HG03378 (cell line): ENCODE measurements around the gene PANX2.

Experiments
- ATAC-seq: cut with Tn5 transposase; IDR thresholded peaks from one replicate; pipeline ENCODE4 v1.9.1; 2021; ENCODE audit warnings: mild to moderate bottlenecking, moderate library complexity; ENCODE audit not compliant: unreplicated experiment

Gene PANX2

DNA sequence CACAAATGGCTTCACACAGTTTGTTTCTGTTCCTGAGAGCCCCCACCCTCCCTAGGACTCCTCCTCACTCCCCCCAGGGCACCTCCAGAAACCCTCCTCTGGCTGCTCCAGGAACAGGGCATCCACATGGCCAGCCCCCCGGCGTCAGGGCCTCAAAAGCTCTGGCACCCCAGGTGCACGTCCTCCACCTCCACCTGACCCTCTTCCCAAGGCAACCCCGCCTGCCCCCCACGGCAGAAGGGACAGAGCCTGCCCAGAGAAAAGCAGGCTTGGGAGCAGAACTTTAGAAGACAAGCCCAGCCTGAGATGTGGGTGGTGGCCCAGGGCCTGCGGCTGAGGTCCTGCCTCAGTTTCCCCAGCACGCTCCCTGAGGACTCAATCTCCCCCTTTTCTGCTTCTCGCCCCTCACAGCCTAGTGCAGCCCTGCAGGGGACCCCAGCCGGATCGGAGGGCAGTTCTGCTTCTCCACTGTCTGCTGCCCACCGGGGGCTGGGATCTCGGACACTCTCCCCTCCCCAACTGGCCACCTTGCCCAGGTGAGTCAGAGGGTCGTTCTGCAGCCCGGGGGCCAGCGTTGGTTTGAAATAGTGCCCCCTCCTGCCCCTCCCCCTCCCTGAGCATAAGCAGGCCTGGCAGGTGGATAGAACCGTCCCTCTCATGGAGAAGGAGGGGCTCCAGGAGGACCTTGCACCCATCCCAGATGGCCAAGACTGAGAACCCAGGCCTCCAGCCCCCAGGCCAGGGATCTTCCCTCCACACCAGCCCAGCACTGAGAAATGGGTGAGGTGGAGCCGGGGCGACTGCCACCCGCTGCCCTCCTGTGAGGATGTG is 12.8 kb downstream of the PANX2 start:
- no peak for ATAC-seq

DNA sequence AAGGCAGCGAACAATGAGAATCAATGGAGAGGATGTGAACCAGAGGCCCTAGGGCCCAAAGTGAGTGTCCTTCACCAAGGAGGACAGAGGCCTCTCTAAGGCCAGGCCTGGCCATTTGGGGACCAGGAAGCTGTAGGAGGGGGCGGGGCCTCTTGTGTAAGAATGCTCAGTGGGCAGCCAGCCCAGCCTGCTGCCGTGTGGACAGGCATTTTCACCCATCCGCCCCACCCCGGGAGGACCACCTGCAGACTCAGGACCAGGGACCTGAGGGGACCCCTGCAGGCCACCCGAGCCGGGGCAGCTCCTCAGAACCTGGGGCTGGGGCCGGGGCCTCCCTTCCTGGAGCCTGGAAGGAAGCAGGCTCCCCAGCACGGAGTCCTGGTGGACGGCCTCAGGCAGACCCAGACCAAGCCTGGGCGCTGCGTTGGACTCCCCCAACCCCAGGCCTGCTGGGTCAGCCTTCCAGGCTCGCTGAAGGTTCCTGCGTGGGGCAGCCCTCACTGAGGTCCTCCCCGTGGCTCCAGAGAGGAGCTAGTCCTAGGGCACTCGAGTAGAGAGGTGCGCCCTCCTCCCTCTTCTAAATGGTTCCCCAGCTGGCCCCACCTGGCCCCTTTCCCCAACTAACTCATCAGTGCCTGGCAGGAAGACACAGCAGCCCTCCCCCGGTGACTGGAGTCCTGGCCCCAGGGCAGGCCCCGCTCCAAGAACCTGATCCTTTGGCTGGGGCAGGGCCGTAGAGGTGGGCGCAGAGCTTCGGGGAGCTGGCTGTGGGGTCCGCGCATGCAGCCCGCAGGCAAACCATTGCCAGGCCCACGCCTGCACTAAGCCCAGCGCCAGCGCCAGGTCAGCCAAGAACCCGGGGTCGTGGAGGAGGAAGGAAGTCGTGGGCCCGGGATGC is 13.7 kb downstream of the PANX2 start:
- no peak for ATAC-seq

DNA sequence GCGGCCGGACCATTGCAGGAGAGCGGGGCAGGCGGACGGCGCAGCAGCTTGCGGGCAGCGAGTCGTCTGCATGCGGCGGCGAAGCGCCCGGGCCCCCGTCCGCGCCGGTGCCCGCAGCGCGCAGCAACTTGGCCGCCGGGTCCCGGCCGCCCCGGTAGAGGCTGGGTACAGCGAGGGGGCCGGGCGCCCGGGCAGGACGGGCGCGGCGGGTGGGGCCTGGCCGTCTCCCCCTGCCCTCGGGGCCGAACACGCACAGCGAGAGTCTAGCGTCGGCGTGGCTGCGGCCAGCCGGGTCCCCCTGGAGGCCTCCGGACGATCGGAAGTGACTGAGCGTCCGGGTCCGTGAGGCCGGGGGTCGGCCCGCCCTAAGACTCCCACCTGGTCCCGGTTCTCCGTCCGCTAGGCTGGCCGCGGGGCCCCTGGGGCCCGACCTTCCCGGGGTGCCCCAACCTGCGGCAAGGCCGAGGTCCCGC is 14.4 kb downstream of the PANX2 start:
- no peak for ATAC-seq

DNA sequence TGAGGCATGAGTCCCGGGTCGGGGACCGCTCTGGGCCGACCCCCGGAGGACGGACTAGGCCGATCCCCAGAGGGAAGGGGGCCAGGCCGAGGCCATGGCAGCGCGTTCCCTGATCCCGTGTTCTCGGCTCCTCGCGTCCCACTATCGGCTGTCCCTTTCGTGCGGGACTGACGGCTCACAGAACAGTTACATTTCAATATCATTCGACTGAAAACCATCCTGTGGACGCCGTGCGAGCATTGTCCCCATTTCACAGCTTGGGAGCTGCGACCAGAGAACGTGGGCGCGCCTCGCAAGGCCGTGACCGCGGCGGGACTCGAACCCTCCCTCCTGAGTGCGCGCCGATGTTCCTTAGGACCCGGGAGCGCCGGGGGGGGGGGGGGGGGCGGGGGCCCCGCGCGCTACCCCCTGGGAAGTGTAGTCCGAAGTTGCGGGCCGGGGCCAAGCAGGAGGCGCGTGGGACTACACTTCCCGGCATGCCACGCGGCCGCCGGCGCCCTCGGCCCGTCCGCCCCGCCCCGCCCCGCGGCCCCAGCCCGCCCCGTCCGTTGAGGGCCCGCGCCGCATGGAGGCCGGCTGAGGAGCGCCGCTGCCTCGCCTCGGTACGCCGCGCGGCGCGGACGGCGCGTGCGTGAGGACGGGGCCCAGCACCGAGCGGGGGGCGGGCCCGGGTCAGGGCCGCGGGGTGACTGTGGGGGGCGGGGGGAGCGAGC is 15.0 kb downstream of the PANX2 start, which contains the start of gene TRABD:
TSS of gene TRABD (plus strand) at position 539 of the 713 bp plus-strand sequence. CDS start 7,148 bp downstream, outside the sequence.
- ATAC-seq: no peak

DNA sequence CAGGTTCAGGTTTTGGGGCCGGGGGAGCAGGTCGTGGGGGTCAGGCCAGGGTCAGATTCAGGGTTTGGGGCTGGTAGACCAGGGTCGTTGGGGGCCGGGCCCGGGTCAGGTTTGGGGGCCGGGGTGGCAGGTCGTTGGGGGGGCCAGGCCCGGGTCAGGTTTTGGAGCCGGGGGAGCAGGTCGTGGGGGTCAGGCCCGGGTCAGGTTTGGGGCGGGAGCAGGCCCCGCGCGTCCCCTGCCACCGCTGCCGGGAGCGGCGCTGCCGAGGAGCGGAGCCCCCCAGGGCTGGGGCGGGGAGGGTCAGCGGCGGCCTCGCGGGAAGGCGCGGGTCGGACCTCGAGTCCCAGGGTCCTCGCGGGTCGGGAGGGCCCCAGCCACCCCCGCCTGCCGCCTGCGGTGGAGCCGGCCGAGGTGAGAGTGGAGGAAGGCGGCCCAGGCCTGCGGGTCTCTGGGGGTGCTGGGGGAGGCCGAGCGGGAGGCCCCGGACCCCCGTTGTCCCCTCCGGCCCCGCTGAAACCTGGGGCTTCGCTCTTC is 15.7 kb downstream of the PANX2 start:
- no peak for ATAC-seq

DNA sequence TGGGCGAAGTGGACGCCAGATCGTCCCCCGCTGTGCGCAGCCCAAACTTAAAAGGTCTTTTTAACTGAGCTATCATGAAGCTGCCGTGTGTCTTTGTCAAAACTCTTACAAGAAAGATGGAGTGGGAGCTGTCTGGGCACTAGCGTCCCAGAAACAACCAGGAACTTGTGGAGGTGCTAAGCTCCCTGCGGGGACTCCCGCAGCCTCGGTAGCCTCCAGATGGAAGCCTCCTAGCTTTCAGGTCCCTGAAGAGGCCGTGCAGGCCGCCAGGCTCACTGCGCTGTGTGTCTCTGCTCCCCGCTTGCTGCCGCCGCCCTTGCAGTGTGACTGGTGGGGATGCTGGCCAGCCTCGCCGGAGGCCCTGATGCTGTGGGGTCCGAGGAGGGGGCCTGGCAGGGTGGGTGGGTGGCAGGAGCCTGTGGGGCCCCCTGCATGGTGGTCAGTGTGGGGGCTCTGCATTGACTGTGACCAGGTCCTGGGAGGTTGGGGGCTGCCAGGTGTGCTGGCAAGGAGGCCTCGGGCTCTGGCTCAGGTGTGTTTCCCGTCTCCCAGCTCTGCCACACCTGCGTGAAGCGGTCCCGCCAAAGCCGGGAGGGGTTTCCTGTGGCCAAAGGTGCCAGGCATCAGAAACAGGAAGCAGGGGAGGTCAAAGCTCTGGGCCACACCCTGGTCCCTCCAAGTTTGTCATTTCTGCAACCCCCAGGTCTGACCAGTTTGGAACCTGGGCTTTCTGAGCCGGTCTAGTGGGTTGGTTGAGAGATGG is 16.4 kb downstream of the PANX2 start:
- ATAC-seq: no peak

DNA sequence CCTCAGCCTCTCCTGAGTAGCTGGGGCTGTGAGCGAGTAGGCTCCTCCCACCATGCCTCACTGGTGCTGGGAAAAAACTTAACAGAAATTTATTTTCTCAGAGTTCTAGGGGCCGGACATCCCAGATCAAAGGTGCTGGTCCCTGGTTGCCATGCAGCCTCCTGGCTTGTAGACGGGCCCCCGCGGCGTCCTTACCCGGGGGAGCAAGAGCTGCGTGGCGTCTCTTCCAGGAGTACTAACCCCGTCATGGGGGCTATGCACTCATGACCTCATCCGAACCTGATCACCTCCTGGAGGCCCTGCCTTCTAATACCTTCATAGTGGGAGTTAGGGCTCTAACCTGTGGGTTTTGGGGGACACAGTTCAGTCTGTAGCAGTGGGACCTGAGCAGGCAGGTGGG is 17.8 kb downstream of the PANX2 start:
- no peak for ATAC-seq

DNA sequence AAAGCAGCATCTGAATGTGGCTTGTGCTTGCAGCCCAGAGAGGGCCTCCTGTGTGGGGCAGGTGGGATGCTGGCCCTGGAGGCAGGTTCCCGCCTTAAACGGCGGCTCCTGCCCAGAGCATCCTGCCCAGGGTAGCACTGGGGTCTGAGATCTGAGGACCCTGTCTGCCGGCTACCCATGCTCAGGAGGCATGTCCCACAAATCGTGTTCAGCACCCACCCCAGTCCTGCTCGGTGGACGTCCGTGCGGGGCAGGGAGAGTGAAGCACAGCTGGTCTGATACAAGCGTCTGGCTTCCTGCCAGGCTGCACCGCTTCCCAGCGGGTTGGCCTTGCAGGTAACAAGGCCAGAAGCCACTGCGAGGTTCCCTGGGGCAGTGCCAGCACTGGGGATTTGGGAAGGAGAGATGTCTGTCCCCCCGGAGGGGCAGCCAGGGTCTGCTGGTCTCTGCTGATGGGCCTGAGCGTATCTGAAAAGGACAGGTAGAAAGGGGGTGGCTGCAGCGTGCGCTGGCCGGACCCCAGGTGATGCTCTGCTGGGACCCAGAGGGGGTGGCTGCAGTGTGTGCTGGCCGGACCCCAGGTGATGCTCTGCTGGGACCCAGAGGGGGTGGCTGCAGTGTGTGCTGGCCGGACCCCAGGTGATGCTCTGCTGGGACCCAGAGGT is 18.8 kb downstream of the PANX2 start:
- no peak for ATAC-seq

DNA sequence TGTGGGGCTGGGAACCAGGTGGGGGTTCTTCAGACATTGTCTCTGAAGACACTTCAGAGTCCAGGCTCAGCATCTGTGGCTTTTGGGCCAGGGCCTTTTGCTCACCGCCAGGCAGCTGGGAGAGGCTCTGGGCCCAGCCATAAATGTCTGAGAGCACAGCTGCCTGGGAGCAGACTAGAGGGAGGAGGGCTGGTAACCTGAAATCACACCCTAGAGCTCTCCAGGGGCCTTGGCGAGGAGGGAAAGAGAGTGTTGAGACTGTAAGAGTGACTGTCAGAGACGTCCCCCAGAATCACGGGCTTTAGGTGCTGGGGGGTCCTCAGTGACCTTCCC is 19.3 kb downstream of the PANX2 start:
- no peak for ATAC-seq

DNA sequence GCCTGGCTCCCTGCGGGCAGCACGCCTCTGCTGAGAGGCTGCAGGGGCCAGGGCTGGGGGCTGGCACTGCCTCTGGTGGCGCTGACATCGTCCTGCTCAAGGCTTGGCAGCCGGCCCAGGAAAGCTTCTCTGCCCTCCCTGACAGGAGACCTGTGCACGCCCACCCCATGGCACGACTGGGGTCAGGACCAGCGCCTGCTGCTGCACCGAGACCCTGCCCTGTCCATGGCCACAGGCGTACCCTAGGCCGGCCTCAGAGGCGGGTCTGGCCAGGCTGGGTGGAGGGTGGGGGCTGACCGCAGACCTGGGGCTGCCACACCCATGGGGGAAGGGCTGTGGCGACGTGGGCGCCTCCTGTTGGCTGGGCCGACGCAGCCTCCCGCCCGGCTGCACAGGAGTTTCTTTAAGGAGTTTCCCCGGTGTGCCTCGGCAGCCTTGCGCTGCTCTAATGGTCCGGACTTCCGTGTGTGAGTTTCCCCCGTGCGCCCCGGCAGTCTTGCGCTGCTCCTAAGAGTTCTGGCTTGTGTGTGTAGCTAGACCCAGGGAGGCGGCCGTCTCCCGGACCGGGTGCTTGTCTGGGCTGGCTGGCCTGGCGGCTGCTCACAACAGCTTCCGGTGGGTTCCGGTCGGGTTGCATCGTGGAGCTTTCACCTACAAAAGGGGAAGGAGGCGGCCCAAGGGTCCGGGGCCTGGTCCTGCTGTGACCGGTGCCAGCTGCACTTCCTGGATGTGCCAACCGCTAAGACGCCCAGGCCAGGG is 19.8 kb downstream of the PANX2 start:
- ATAC-seq: peak; percentile 38

DNA sequence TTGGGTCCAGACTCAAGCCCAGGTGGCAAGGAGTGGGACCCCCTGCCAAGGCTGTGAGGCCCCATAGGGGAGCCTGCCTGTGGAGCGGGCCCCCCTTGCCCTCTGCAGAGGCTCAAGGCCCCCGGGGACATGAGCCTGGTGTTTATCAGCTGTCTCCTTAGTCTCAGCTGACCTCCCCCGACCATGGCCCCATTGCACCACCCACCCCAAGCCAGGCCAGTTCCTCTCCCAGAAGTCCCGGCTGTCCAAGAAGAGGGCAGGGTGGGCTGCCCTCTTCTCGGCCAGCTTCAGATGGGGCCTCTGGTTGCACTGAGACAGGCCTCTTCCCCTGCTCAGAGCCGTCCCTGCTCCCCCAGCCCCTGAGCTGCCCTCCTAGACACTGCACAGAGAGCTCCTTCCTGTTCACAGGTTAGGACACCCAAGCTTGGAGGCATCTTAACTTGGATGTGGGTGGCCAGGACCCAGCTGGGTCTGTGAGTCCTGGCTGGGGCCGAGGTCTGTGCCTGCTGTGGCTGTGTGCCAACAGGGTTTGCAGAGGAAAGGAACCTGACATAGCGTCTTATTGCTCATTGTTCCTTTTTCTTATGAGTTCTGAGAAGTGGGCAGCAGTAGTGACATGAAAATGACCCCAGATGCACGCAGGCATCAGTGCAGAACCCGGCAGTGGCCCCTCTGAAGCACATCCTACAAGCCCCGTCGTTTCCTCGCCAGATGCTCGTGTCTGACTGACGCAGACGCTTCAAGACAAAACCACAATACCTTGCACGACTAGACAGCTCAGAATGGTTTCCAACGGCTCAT is 20.6 kb downstream of the PANX2 start:
- peak; percentile 26 for ATAC-seq

DNA sequence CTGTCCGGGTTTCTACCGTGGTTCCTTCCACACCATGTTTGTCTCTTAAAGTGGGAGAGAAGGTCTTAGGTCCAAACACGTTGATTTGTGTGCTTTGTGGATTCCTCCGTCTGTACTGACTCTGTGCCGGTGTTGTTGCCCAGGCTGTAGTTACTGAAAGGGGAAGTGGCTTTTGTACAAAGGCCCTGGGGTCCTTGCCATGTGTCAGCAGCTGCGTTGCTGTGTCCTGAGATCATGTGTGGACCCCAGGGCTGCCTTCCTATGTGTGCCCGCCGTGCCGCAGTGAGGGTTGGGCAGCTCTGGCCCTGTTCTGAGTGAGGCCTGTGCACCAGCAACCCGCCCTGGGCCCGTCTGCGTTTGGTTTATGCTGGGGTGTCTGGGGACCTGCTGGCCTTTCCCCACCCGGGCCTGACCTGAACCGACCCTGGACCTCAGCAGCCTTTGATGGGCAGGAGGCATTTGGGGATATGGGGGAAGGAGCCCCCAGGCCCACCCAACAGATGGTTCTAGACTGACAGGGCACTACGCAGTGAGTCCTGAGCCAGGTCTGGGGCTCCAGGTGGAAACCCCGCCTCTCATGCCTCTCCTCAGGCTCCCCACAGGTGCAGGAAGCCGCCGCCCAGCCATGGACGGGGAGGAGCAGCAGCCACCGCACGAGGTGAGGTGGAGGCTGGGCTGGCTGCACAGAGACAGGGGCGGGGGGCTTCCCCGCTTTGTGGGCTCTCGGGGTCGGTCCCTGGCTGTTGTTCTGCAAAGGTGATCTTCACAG is 22.1 kb downstream of the PANX2 start:
- no peak for ATAC-seq

DNA sequence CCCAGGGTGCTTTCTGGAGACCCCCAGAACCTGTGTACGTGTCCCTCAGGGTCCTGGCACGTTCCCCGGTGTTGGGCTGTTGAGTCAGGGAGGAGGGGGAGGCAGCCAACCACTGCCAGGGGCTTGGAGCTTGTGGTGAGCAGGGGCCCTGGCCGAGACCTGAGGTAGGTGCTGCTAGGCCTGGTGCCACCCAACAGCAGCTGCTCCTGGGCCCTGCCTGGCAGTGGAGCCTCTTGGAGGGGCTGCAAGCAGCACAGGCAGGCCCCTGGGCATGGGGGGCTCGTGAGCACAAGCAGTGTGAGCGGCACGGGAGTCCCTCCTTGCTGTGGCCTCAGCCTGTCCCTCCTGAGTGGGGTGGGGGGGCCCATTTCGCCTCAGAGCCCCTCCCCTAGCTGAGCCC is 23.1 kb downstream of the PANX2 start:
- no peak for ATAC-seq

DNA sequence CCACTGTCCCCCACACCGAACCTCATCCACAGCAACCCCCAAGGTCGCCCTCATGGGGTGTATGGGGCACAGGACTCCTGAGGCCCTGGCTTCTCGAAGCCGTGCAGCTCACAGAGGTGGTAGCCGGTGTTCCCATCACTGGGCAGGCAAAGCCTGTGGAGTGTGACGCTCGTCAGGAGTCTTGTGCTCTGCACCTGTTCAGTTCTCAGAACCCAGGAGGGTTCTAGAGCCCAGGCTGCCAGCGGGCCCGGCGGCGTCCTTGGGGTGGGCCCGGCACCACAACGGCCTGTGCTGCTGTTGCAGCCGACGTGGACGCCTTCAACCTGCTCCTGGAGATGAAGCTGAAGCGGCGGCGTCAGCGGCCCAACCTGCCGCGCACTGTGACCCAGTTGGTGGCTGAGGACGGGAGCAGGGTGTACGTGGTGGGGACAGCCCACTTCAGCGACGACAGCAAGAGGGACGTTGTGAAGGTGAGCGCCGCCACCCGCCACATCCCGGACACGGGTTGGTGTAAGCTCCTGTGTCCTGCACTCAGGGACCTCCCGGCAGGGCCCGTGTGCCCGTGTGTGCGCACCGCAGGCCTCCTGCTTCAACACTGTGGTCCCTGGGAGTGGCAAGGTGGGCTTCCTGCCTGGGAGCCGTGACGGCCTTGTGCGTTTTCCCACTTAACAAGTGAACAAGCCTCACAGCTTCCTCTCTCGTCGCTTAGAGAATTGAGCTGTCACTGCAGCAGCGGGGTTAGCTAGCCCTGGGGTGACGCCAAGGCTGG is 23.7 kb downstream of the PANX2 start:
- no peak for ATAC-seq

DNA sequence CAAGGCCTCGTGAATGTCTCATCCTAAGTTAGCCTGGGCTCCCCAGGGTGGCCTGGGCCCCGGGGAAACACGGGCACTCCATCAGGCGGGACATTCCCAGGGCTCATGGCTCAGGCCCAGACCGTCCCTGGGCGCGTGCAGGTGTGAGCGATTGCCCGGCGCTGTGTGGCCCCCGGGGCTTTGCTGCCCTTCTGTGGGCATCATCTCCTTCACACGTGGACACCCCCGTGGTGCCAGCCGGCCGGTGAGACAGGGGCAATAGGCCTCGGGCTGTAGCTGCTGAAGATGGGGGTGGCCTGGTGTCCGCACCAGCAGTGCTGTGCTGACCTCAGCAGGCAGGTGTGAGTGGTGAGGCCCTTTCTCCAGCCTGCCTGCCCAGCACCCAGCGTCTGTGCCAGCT is 25.7 kb downstream of the PANX2 start:
- ATAC-seq: no peak

DNA sequence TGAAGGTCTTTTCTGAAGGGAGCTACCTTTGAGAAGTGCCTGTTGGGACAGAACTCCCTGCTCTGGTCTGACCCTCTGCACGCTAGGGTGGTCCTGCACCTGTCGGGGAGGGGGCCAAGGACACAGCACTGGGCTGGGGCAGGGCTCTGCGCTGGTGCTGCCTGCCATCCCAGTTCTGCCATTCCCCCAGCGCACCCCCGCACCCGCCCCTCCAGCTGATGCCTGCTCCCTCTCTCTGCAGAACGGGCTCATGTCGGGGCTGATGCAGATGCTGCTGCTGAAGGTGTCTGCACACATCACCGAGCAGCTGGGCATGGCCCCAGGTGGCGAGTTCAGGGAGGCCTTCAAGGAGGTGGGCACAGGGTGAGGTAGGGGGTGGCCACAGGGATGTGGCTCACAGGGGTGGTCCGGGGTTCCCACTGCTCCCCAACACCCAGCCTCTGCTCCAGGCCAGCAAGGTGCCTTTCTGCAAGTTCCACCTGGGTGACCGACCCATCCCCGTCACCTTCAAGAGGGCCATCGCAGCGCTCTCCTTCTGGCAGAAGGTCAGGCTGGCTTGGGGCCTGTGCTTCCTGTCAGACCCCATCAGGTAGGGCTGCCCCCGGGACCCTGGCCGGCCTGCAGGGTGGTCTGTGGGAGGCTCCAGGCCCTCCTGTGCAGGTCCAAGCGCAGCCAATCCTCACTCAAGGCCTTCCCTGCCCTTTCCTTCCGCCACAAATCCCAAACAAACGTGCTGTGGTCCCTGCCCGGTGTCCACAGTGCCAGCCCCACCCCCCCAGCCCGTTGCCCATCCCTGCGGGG is 26.7 kb downstream of the PANX2 start:
- ATAC-seq: no peak
